Mesenchymal stem cell (in vitro differentiated cells and primary cell): ENCODE measurements around the gene GOLGA6A.

Experiments used
- DNase-seq: peaks from one replicate; pipeline ENCODE4 v3.0.0-alpha.2; 2013
- H2AFZ ChIP-seq: one replicate; pipeline ENCODE4 v1.6.1; 2013; ENCODE audit warnings: low read depth, mild to moderate bottlenecking, control low read depth, inconsistent platforms, low read length, moderate library complexity
- H2AK5ac ChIP-seq: 2 replicates; pipeline ENCODE4 v1.6.1; 2013; ENCODE audit warnings: low read length, moderate library complexity, mild to moderate bottlenecking, inconsistent platforms; ENCODE audit not compliant: severe bottlenecking
- H2BK120ac ChIP-seq: one replicate; pipeline ENCODE4 v1.6.1; 2013; ENCODE audit warnings: low read depth, mild to moderate bottlenecking, inconsistent platforms, low read length, moderate library complexity
- H2BK12ac ChIP-seq, 2 experiments: one replicate each; pipeline ENCODE4 v1.6.1; 2013; ENCODE audit warnings: inconsistent platforms in 2 of 2, low read length in 2 of 2, mild to moderate bottlenecking in 2 of 2, moderate library complexity in 2 of 2, control low read depth in 1 of 2
- H2BK15ac ChIP-seq: one replicate; pipeline ENCODE4 v1.6.1; 2013; ENCODE audit warnings: mild to moderate bottlenecking, low read depth, inconsistent platforms; ENCODE audit not compliant: poor library complexity, severe bottlenecking
- H2BK5ac ChIP-seq: 2 replicates; pipeline ENCODE4 v1.6.1; 2013; ENCODE audit warnings: low read depth, mild to moderate bottlenecking, low read length, control low read depth, inconsistent platforms; ENCODE audit not compliant: poor library complexity, severe bottlenecking
- H3K14ac ChIP-seq, 2 experiments: one replicate each; pipeline ENCODE4 v1.6.1; 2013; ENCODE audit warnings: inconsistent platforms in 2 of 2, low read length in 2 of 2, control low read depth in 1 of 2, mild to moderate bottlenecking in 1 of 2, moderate library complexity in 1 of 2
- H3K18ac ChIP-seq, 2 experiments: one replicate each; pipeline ENCODE4 v1.6.1; 2013; ENCODE audit warnings: inconsistent platforms in 2 of 2, low read length in 2 of 2, control low read depth in 1 of 2, low read depth in 1 of 2, mild to moderate bottlenecking in 1 of 2
- H3K23ac ChIP-seq, 2 experiments: one replicate each; pipeline ENCODE4 v1.6.1; 2013; ENCODE audit warnings: inconsistent platforms in 2 of 2, low read length in 2 of 2, mild to moderate bottlenecking in 2 of 2, moderate library complexity in 2 of 2, control low read depth in 1 of 2
- H3K27ac ChIP-seq: 2 replicates; pipeline ENCODE4 v1.5.1; 2013; ENCODE audit warnings: mild to moderate bottlenecking, moderate library complexity, low read length, control low read depth, inconsistent platforms; ENCODE audit not compliant: poor library complexity, severe bottlenecking
- H3K27me3 ChIP-seq, 2 experiments: 2 replicates each; pipeline versions ENCODE4 v1.6.1 to v1.7.0; 2013; ENCODE audit warnings: low read length in 2 of 2, mild to moderate bottlenecking in 2 of 2, moderate library complexity in 2 of 2, control low read depth in 1 of 2, inconsistent platforms in 1 of 2; ENCODE audit not compliant: control insufficient read depth in 1 of 2, insufficient read depth in 1 of 2
- H3K36me3 ChIP-seq, 2 experiments: 2 replicates each; pipeline versions ENCODE4 v1.6.1 to v1.7.0; 2013; ENCODE audit warnings: low read length in 2 of 2, control low read depth in 1 of 2, inconsistent platforms in 1 of 2, low read depth in 1 of 2, mild to moderate bottlenecking in 1 of 2; ENCODE audit not compliant: insufficient read depth in 2 of 2, control insufficient read depth in 1 of 2
- H3K4ac ChIP-seq, 2 experiments: one replicate each; pipeline ENCODE4 v1.6.1; 2013; ENCODE audit warnings: inconsistent platforms in 2 of 2, low read length in 2 of 2, mild to moderate bottlenecking in 2 of 2, moderate library complexity in 2 of 2, control low read depth in 1 of 2, low read depth in 1 of 2
- H3K4me1 ChIP-seq: 2 replicates; pipeline ENCODE4 v1.6.1; 2013; ENCODE audit warnings: low read depth, low read length, control low read depth; ENCODE audit not compliant: control insufficient read depth, insufficient read depth
- H3K4me2 ChIP-seq: 2 replicates; pipeline ENCODE4 v1.6.1; 2013; ENCODE audit warnings: low read length, mild to moderate bottlenecking, inconsistent platforms; ENCODE audit not compliant: poor library complexity, severe bottlenecking
- H3K4me3 ChIP-seq, 2 experiments: 2 replicates each; pipeline versions ENCODE4 v1.5.1 to v1.7.0; 2013; ENCODE audit warnings: low read length in 2 of 2, mild to moderate bottlenecking in 2 of 2, control low read depth in 1 of 2, low read depth in 1 of 2; ENCODE audit not compliant: insufficient read depth in 1 of 2
- H3K79me1 ChIP-seq: replicated peaks from 2 replicates; pipeline ENCODE4 v1.6.1; 2013; ENCODE audit warnings: mild to moderate bottlenecking, control low read depth, low read length, inconsistent platforms; ENCODE audit not compliant: poor library complexity, severe bottlenecking
- H3K9ac ChIP-seq: 2 replicates; pipeline ENCODE4 v1.7.0; 2013; ENCODE audit warnings: mild to moderate bottlenecking, low read length, moderate library complexity
- H3K9me3 ChIP-seq: 2 replicates; pipeline ENCODE4 v1.7.0; 2013; ENCODE audit warnings: mild to moderate bottlenecking, low read length; ENCODE audit not compliant: control insufficient read depth
- H4K8ac ChIP-seq: one replicate; pipeline ENCODE4 v1.6.1; 2013; ENCODE audit warnings: inconsistent platforms, mild to moderate bottlenecking, low read length, moderate library complexity
- H4K91ac ChIP-seq: one replicate; pipeline ENCODE4 v1.6.1; 2013; ENCODE audit warnings: mild to moderate bottlenecking, low read length, inconsistent platforms
- WGBS: methylation state at CpG from one replicate; pipeline ENCODE4 v1.1.7; 2013; ENCODE audit warnings: mixed read lengths; 5-methylcytosine and 5-hydroxymethylcytosine counted together

Gene GOLGA6A

DNA sequence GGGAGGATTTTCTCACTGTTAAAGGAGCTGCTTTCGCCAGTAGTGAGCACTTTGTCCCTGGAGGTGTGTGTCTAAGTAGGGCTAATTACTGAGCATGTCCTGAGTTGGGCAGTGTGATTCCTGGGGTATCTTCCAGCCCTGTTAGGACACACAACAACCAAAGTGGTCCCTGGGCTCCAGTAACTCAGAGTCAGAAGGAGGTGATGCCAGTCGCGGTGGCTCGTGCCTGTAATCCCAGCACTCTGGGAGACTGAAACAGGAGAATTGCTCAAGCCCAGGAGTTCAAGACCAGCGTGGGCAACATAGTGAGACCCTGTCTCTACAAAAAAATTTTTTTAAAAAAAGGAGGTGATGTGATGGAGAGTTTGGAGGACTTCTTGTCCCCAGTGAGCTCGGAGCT lies 50.3 kb downstream of the GOLGA6A start:
- 96% methylated on average over 6 of the region's 6 CpGs for WGBS
- no peaks in the 10 kb centered on the region for H3K9me3 ChIP-seq
- no peak overlapping the region for H2BK5ac ChIP-seq
- peaks cover 69 to 95% of the 10 kb centered on the region in 2 experiments for H3K36me3 ChIP-seq
- no peak overlapping the region for H3K27ac ChIP-seq
- no peak overlapping the region for H2AFZ ChIP-seq
- H4K91ac ChIP-seq: no peak overlapping the region
- no peak overlapping the region for H2BK12ac ChIP-seq
- no peak overlapping the region for H2BK120ac ChIP-seq
- no peaks in the 10 kb centered on the region for H3K27me3 ChIP-seq
- H2BK15ac ChIP-seq: no peak overlapping the region
- H3K18ac ChIP-seq: no peak overlapping the region
- no peak overlapping the region for H3K4me3 ChIP-seq
- DNase-seq: no peak
- H4K8ac ChIP-seq: no peak overlapping the region
- H3K14ac ChIP-seq: no peak overlapping the region
- H3K9ac ChIP-seq: peak overlapping the region; percentile 34
- H3K79me1 ChIP-seq: peaks cover 48% of the 10 kb centered on the region
- no peak overlapping the region for H3K4ac ChIP-seq
- H3K4me2 ChIP-seq: no peak overlapping the region
- H3K4me1 ChIP-seq: peaks cover 11% of the 10 kb centered on the region
- no peak overlapping the region for H2AK5ac ChIP-seq
- no peak overlapping the region for H3K23ac ChIP-seq

DNA sequence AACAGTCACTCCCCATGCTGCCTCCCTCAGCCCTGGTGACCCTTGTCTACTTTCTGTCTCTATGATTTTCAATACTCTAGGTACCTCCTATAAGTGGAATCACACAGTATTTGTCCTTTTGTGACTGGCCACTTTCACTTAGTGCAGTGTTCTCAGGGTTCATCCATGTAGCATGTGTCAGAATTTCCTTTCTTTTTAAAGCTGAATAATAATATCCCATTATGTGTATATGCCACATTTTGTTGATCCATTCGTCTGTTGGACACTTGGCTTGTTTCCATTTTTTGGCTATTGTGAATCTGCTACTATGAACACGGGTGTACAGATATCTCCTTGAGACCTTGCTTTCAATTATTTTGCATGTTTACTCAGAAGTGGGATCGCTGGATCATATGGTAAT lies 53.7 kb downstream of the GOLGA6A start:
- Histone ChIP-seq H3K27ac (no peak overlapping the region), H2AK5ac (no peak overlapping the region), H4K8ac (no peak overlapping the region), H3K4me2 (no peak overlapping the region), H3K36me3 (peaks cover 61 to 95% of the 10 kb centered on the region in 2 experiments), H2BK5ac (no peak overlapping the region), H3K4me3 (no peak overlapping the region), H3K9me3 (no peaks in the 10 kb centered on the region), H3K79me1 (peaks cover 45% of the 10 kb centered on the region), H3K4me1 (peaks cover 17% of the 10 kb centered on the region), H3K9ac (no peak overlapping the region), H2BK120ac (no peak overlapping the region), H3K27me3 (no peaks in the 10 kb centered on the region), H4K91ac (no peak overlapping the region), H2BK12ac (no peak overlapping the region), H3K4ac (no peak overlapping the region), H3K14ac (no peak overlapping the region), H3K23ac (no peak overlapping the region), H3K18ac (no peak overlapping the region), H2BK15ac (no peak overlapping the region), H2AFZ (no peak overlapping the region)
- 96% methylated on average over 3 of the region's 3 CpGs for WGBS
- DNase-seq: no peak

DNA sequence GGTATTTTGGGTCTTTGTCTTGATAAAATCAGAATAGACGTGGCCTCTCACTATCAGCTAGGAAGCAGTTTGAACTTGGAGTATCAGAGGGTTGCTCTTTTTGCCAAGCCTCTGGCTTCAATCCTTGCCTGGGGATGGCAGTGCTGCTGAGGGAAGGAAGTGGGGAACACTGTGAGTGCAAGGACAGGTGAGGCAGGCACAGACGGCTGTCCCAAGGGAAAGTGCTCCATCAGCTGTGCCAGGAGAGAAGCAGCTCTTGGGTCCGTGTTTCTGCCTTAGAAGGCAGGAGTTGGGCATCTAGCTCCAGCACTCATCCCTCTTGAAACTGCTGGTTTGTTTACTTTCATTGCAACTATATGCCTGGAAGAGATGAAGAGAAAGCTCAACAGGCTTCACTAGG lies 54.7 kb downstream of the GOLGA6A start:
- H3K79me1 ChIP-seq: peaks cover 47% of the 10 kb centered on the region
- H3K27ac ChIP-seq: no peak overlapping the region
- no peak overlapping the region for H3K14ac ChIP-seq
- H4K91ac ChIP-seq: no peak overlapping the region
- no peak overlapping the region for H2BK120ac ChIP-seq
- no peak overlapping the region for H3K4me3 ChIP-seq
- H3K9ac ChIP-seq: no peak overlapping the region
- WGBS: 78% methylated on average over 3 of the region's 3 CpGs
- H3K9me3 ChIP-seq: no peaks in the 10 kb centered on the region
- peak overlapping the region in 1 of 2 experiments; percentile 32 for H3K23ac ChIP-seq
- no peak overlapping the region for H2AK5ac ChIP-seq
- H4K8ac ChIP-seq: no peak overlapping the region
- no peak for DNase-seq
- H3K27me3 ChIP-seq: no peaks in the 10 kb centered on the region
- peaks cover 19% of the 10 kb centered on the region for H3K4me1 ChIP-seq
- H3K4me2 ChIP-seq: no peak overlapping the region
- H2AFZ ChIP-seq: no peak overlapping the region
- H3K18ac ChIP-seq: no peak overlapping the region
- H2BK12ac ChIP-seq: peak overlapping the region in 1 of 2 experiments; percentile 15
- no peak overlapping the region for H2BK5ac ChIP-seq
- peaks cover 61 to 95% of the 10 kb centered on the region in 2 experiments for H3K36me3 ChIP-seq
- H3K4ac ChIP-seq: no peak overlapping the region
- no peak overlapping the region for H2BK15ac ChIP-seq

DNA sequence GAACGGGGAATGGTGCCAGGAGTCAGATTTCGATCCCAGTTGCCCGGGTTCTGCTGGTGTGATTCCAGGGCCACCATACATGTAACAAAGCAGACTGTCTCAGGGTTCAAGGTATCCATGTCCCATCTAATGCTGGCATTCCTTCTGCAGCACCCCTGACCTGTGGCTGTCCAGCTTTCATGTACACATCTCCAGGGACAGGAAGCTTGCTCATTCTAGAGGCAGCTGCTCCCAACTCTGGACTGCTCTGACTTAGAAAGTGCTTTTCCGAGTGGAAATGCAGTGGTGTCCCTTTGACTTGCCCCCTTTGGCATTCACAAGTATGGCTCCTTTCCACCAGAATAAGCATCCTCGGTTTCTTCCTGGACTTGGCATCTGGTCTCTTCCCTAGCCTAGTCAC lies 56.9 kb downstream of the GOLGA6A start:
- no peaks in the 10 kb centered on the region for H3K27me3 ChIP-seq
- H3K4me2 ChIP-seq: no peak overlapping the region
- H2BK15ac ChIP-seq: no peak overlapping the region
- H2BK120ac ChIP-seq: no peak overlapping the region
- no peak overlapping the region for H2BK12ac ChIP-seq
- peaks cover 54 to 89% of the 10 kb centered on the region in 2 experiments for H3K36me3 ChIP-seq
- no peak overlapping the region for H4K8ac ChIP-seq
- H3K4me3 ChIP-seq: no peak overlapping the region
- H3K14ac ChIP-seq: no peak overlapping the region
- 89% methylated on average over 5 of the region's 5 CpGs for WGBS
- peaks cover 41% of the 10 kb centered on the region for H3K79me1 ChIP-seq
- no peaks in the 10 kb centered on the region for H3K9me3 ChIP-seq
- H3K23ac ChIP-seq: peak overlapping the region in 1 of 2 experiments; percentile 54
- H2AFZ ChIP-seq: no peak overlapping the region
- no peak overlapping the region for H4K91ac ChIP-seq
- no peak overlapping the region for H2AK5ac ChIP-seq
- no peak overlapping the region for H2BK5ac ChIP-seq
- H3K9ac ChIP-seq: no peak overlapping the region
- peaks cover 17% of the 10 kb centered on the region for H3K4me1 ChIP-seq
- no peak overlapping the region for H3K27ac ChIP-seq
- H3K4ac ChIP-seq: no peak overlapping the region
- no peak overlapping the region for H3K18ac ChIP-seq
- no peak for DNase-seq
